OCI-LY1 (cell line): ENCODE measurements around the gene RAD51B.

Source experiments
- EZH2 ChIP-seq: fragments of 200-600 bp; sonication (generic), shearing (Covaris generic); IDR thresholded peaks from 2 replicates; pipeline ENCODE4 v1.8.0; 2017; ENCODE audit warnings: borderline replicate concordance, mixed run types, mild to moderate bottlenecking, antibody characterized with exemption, low read length, moderate library complexity, mixed read lengths
- TF ChIP-seq, protein P1 (sequence below): fragments of 200-600 bp; sonication (generic), shearing (Covaris generic); IDR thresholded peaks from 2 replicates; pipeline ENCODE4 v1.5.1; 2017; ENCODE audit warnings: mild to moderate bottlenecking, antibody characterized with exemption, low read length, moderate library complexity, mixed read lengths

DNA sequence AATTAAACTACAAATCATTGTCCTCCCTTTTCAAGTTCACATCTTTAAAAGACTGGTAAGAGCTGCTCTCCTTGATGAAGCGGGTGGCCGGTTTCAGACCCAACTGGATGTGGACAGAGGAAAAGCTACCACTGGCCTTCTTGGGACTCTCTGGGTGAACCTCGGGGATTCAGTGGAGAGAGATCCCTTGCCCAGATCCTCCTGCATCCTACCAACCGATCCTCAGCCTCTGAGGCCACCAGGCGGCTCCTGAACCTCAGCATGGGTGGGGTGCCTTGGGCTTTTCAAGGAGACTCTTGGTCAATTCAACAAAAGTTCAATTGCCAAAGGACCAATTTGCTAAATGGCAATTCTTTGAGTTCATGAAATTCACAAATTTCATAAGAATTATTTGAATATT, 888.8 kb downstream of the RAD51B start:
- TF ChIP-seq, protein P1, sequence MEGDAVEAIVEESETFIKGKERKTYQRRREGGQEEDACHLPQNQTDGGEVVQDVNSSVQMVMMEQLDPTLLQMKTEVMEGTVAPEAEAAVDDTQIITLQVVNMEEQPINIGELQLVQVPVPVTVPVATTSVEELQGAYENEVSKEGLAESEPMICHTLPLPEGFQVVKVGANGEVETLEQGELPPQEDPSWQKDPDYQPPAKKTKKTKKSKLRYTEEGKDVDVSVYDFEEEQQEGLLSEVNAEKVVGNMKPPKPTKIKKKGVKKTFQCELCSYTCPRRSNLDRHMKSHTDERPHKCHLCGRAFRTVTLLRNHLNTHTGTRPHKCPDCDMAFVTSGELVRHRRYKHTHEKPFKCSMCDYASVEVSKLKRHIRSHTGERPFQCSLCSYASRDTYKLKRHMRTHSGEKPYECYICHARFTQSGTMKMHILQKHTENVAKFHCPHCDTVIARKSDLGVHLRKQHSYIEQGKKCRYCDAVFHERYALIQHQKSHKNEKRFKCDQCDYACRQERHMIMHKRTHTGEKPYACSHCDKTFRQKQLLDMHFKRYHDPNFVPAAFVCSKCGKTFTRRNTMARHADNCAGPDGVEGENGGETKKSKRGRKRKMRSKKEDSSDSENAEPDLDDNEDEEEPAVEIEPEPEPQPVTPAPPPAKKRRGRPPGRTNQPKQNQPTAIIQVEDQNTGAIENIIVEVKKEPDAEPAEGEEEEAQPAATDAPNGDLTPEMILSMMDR: no peak
- no peak for TF ChIP-seq EZH2
